GM23248 (cell line): ENCODE measurements around the gene BPIFB3.
"Not testable (repeated sequence)": the region's sequence is repeated elsewhere in the genome, so short reads cannot be mapped to it uniquely, and the experiment has no call there.

Experiments used
- EZH2 ChIP-seq: fragments of 200-600 bp; sonication (generic); IDR thresholded peaks from 2 replicates; pipeline ENCODE4 v1.6.1; 2018; ENCODE audit warnings: antibody characterized with exemption, mild to moderate bottlenecking; ENCODE audit not compliant: insufficient read depth, poor library complexity, severe bottlenecking
- EZH2phosphoT487 ChIP-seq: fragments of 200-600 bp; sonication (generic); IDR thresholded peaks from 2 replicates; pipeline ENCODE4 v1.6.1; 2018; ENCODE audit warnings: antibody characterized with exemption, moderate library complexity, mild to moderate bottlenecking, low read depth; ENCODE audit not compliant: insufficient read depth

DNA sequence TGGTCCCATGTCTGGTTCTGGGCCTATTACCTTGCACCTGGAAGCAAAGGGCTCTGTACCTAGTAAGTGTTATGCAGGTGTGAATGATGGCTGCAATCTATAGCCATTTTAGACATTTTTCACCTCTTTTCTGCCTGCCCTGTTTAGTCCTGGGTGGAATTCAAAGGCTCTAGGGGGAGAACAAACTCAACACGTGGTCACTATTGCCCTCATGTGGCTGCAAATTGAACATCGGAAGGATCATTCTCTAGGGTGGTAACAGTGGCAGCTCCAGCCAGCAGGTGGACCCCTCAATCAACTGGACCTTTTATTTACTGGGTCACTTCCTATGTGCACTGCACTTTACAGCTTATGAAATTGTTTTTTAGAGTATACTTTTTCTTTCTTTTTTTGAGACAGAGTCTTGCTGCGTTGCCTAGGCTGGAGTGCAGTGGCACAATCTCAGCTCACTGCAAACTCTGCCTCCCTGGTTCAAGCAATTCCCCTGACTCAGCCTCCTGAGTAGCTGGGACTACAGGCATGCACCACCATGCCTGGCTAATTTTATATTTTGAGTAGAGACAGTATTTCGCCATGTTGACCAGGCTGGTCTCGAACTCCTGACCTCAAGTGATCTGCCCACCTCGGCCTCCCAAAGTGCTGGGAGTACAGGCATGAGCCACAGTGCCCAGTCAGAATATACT lies 42.3 kb downstream of the BPIFB3 start:
- TF ChIP-seq EZH2, EZH2phosphoT487: not testable (repeated sequence)
